ENCODE measurements around the gene GOLGA1.
"Not testable (repeated sequence)": the region's sequence is repeated elsewhere in the genome, so short reads cannot be mapped to it uniquely, and the experiment has no call there.

GOLGA1 gene

DNA sequence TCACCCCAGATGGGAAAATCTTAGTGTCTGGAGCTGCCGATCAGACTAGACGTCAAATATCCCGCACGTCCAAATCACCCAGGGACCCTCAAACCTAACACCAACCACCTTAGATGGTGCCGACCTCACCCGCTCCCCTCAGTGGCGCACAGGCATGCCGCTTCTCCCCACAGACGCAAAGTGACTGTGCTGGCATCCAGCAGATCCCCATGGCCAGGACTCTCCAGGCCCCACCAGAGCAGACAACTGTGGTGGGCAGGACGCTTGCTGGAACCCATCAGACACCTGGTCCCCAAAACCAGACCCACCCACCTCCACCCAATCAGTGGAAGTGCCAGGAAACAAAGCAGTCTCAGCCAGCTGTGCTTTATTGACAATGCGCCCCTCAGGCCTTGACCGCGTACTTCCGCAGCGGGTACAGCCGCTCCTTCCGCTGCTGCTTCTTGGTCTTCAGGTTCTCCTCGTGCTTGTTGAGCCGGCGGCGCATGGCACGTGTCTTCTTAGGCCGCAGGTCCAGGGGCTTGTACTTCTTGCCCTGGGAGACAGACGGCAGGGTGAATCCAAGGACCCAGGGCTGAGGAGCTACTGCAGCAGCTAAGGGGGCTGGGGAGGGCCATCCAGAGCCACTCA is 83.2 kb downstream of the GOLGA1 start:
- no peak for DNase-seq

DNA sequence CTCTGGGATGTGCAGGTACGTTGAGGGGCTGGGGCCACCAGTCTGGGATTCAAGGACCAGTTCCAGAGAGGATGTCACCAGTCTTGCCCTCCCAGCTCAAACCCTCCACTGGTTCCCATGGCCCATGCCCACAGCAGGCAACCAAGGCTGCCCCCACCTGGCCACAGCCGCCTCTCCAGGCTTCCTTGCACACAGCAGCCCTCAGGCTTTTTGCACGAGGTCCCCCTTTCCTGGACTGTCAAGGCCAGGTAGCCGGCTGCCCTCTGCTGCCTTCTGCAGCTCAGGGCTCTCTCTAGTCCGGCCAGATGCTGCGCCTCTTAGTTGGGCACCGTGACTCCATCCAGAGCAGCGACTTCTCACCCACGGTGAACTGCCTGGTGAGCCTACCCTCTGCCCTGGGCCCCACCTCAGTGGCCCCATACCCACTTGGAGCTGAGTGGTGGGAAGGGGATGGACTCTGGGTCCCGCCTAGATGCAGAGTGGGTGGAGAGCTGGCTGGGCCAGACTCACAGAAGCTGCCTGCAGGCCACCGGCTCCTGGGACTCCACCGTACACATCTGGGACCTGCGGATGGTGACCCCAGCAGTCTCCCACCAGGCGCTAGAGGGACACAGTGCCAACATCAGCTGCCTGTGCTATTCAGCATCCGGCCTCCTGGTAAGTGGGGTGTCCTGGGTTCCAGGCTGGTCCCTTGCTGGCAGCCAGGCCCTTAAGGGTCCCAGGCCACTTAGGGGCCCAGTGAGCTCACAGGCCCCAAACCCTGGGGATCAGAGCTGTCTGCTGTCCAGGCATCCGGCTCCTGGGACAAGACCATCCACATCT is 84.7 kb downstream of the GOLGA1 start:
- DNase-seq: peak; percentile 26

DNA sequence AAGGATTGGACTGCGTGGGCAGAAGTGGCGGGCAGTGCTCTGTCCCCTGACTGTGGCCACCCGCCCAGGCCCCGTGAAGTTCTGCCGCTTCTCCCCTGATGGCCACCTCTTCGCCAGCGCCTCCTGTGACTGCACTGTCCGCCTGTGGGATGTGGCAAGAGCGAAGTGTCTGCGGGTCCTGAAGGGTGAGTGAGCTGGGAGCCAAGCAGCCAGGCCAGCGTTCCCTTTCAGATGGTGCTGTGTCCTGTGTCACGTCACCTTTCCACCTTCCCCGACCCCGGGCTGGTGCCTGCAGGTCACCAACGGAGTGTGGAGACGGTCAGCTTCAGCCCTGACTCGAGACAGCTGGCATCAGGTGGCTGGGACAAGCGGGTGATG is 85.3 kb downstream of the GOLGA1 start:
- DNase-seq: no peak

DNA sequence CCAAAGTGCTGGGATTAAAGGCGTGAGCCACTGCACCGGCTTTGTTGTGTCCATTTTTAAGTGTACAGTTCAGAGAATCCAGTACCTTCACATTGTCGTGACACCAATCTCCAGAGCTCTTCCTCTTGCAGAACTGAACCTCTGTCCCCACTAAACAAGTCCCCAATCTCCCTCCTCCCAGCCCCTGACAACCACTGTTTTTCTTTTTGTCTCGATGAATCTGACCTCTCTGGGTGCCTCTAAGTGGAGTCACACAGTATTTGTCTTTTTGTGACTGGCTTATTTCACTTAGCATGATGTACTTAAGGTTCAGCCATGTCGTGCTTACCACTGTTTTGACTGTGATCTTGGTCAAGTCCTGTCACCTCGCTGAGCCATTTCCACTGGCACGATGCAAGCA is 86.1 kb downstream of the GOLGA1 start:
- no peak for DNase-seq

DNA sequence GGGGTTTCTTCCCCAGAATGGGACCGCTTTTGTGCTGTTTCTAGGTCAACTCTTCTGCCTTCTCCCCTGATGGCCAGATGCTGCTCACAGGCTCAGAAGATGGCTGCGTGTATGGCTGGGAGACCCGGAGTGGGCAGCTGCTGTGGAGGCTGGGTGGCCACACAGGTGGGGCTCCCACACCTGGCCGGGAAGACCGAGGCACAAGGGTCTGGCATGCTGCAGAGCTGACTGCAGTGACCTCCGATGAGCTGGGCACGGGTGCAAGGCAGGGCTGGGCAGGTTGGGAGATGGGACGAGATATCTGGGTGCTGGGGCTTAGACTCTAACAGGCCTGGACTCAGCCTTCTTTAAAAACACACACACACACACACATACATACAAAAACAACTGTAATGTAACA is 86.7 kb downstream of the GOLGA1 start:
- no peak for DNase-seq

DNA sequence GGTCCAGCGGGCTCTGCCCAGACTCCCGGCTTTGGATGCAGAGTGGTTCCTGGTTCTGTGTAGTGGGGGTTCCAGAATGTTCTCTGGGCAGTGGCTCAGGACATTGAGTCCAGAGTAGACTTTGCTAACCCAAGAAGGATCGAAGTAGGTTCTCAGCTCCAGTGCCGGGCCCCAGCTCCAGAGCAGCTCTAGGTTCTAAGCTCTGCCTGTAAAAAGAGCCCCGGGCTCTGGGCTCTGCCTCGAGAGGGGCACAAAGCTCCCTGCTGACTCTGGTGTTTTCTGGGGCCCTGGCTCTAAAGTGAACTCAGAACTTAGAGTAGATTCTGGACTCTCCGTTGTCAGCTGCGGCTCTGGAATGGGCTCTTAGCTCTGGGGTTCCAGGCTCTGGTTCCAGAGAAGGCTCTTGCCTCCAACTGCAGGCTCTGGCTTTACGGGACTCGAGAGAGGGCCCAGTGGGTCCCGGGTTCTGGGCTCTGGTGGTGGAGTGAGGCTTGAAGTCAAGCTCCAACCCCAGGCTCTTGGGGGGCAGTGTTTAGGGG is 87.2 kb downstream of the GOLGA1 start:
- DNase-seq: no peak

DNA sequence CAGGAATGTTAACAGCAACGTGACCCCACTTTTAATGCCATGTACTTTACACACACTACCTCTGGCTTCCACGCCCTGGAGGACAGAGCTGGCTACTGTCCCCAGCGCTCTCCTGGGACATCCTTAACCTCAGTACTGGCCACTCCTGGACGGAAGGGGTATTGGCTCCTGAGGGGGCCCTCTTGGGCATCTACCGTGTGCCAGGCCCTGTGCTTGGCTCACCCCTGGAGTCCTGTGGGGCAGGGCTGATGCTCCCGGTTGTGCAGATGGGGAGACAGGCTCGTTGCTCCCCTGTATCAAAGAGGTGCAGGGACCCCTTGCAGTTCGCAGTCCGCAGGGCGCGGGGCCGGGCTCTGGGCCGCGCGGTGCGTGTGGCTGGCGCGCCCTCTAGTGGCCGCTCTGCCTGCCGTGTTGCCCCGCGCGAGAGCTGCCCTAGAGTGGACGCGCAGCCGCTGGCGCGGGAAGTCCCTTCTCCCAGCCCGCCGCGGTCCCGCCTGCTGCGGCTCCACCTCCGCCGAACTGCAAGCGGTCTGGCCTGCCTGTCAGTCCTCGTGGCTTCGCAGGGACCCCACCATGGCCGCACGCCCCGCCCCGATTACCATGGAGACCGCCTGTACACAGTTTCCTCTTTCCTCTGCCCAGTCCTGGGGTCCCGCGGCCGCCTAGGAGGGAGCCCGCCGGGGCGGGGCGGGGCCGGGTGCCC is 87.9 kb downstream of the GOLGA1 start, which contains the start of gene WDR38:
Gene WDR38 (plus strand): TSS at position 632 of the 703 bp plus-strand sequence. CDS start 72 bp downstream, outside the sequence.
- peak; percentile 78 for DNase-seq

DNA sequence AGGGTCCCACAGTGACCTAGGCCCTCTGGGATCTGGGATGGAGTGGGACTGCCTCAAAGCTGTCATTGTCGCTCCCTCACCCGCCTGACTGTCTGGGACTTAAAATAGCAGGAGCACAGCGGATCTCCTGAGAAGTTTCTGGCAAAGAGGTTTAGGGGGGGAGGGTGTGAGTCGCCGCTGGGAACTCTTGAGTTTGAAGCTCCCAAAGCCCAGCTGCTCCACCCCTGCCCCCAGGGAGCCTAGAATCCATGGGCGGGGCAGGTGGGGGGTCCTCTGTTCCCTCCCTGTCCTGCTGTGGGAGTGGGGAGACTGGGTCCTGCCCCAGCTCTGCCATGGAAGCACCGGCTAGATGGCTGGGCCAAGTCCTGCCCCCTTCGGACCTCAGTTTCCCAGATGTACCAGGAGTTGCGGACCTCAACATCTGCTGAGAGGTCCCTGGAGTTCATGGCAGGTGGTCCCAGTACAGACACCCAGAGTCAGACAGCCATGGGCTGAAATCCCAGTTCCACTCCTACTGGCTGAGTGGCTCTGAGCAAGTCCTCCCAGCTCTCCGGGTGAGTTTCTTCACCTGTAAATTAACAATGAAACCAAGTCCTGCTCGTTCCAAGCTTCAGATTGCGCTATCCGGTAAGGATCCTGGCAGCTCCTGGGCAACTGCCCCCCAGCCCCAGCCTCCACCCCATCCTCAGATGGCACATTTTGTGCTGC is 88.6 kb downstream of the GOLGA1 start:
- peak; percentile 23 for DNase-seq

DNA sequence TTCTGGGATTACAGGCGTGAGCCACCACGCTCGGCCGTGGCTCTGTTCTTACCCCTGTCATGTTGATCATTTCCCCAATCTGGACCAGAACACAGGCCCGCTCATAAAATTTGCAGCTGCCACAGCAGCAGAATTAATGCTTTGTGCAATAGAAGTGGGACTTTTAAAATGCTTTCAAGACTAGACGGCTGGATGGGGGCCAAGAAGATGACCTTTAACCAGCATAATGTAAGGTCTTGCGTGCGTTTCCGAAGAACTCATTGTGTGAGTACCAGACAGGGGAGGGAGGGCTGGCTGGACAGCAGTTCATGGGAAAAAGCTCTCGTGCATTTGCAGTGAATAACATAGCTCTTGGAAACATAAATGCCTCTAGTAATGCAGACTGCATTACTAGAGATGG is 91.1 kb downstream of the GOLGA1 start:
- DNase-seq: peak; percentile 38

DNA sequence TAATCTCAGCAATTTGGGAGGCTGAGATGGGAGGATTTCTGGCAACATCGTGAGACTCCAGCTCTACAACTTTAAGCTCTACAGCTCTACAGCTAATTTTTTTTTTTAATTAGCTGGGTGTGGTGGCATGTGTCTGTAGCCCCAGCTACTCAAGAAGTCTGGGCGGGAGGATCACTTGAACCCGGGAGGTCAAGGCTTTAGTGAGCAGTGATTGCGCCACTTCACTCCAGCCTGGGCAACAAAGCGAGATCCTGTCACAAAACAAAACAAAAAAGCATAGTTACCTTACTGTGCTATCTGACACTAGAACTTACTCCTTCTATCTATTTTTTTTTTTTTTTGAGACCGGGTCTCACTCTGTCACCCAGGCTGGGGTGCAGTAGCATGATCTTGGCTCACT is 93.9 kb downstream of the GOLGA1 start:
- no peak for DNase-seq

DNA sequence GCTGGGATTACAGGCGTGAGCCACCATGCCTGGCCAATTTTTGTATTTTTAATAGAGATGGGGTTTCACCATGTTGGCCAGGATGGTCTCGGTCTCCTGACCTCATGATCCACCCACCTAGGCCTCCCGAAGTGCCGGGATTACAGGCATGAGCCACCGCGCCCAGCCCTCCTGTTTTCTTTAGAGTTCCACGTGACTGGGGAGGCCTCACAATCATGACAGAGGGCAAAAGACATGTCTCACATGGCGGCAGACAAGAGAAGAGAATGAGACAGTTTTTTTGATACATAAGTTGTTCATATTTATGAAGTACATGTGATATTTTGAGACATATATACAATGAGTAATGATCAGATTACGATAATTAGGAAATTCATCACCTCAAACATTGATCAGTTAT is 94.4 kb downstream of the GOLGA1 start:
- DNase-seq: not testable (repeated sequence)

DNA sequence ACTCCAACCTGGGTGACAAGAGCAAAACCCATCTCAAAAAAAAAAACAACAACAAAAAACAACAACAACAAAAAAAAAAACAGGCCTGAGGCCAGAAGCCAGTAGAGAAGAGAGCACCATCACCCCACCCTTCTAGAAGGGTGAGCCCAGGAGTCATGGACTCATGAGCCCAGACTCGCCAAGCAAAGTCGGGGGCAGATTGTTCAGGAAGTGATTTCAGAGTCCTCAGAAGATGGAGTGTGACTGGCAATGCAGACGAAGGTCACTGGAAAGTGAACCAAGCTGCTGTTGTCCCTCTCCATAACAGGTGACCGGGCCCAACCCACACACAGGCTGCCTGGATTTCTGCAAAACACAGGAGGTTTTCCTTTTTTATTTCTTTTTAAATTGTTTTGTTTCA is 96.6 kb downstream of the GOLGA1 start:
- DNase-seq: no peak

DNA sequence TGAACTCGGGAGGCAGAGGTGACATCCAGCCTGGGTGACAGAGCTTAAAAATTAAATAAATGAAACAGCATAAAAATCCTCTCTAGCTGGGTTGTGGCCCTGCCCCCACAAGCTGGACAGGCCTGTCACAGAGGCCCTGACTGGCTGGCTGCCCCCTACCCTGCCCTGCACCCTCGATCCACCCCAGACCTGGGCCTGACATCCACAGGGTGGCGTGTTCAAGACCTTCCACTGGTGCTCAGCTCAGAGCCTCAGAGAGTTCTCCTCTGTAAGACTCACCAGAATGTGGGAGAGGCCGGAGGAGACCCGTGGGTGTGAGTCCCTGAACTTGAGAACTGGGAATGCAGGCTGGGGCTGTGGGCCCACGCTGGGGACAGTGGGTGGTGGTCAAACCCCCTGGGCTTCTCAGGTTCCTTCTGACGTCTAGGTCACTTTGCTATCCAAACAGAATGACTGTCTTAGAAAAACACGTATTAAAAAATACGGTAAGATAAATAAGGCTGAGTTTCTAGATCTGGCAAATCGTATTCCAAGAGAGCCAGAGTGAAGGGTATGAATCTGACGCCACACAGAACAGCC is 97.3 kb downstream of the GOLGA1 start:
- peak; percentile 35 for DNase-seq

DNA sequence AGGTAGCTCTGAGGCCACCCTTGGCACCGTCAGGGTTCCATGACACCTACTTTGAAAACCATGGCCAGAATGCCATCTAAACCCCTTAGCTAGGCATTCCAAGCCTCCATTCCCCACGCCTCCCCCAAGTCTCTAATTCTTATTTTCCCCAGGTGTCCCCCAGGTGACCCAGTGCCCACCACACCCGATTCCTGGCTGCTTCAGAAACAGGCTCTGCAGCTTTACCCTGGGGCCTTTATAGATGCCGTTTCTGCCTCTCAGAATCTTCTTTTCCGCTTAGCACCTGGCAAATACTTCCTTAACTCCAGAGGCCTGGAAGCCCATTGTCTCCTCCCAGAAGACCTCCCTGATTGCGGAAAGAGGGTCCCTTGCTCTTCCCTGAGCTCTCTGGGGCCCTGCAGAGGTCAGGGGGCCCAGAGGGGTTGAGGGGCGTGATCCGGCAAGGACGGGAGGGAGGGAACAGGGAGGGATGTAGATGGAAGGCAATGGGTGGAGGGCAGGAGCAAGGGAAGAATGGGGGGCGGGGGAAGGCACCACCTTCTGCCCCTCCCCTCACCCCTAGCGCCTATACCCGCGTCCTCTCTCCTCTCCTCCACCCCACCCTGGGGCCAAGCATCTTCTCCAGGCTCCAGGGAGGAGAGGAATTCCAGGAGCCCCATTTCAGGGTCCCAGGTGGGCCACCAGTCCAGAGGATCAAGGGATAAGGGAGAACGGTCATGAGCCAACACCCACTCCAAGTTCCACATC is 99.6 kb downstream of the GOLGA1 start:
- DNase-seq: no peak

DNA sequence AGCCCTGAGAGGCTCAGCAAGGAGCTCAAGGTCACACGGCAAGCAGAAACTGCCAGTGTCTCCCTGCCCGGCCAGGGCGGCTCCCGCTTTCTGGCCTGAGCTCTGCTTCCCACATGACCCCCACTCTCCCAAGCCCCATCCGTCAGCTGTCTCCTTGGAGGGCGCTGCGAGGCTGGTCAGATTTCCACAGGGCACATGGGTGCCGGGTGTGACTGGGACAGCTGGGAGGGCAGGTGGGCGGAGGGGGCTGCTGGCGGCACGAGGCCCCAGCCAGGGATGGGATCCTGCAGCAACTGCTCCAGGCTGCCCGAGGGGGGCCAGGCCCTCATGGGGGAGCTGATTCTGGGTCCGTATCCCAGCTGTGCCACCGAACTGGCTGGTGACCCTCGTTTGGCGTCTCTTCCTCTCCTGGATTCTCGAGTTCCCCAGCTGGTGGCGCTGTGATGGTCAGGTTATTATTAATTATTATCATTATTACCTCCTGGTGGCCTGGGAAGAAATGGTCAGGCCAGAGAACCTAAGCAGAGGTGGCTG is 100.5 kb downstream of the GOLGA1 start:
- no peak for DNase-seq

DNA sequence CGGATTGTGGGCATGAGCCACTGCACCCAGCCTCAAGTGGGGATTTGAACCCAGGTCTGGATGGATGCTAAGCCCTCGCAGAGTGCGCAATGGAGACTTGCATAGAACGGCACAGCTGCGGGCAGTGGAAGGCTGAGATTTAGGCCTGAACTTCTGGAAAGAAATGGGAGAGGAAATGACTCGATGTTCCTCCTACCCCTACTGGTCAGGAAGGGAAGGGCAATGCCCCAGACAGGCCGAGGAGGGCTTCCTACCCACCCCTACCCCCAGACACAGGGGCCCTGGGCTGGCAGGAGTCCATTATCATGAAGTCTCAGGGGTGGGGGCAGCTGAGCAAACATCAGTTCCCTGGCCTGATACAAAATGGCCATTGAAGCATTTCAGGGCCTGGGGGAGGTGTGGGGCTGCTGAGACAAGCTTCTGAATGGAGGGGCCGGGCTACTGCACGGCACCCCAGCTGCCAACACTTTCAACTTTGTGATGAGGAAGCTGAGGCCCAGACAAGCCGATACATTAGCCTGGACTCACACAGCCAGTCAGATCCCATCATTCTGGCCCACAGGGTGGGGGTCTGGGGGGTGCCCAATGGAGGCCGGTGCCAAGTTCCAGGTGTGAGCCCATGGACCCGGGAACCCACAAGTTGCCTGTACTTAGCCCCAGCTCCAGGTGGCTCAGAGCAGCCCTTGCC is 101.1 kb downstream of the GOLGA1 start:
- DNase-seq: peak; percentile 26

DNA sequence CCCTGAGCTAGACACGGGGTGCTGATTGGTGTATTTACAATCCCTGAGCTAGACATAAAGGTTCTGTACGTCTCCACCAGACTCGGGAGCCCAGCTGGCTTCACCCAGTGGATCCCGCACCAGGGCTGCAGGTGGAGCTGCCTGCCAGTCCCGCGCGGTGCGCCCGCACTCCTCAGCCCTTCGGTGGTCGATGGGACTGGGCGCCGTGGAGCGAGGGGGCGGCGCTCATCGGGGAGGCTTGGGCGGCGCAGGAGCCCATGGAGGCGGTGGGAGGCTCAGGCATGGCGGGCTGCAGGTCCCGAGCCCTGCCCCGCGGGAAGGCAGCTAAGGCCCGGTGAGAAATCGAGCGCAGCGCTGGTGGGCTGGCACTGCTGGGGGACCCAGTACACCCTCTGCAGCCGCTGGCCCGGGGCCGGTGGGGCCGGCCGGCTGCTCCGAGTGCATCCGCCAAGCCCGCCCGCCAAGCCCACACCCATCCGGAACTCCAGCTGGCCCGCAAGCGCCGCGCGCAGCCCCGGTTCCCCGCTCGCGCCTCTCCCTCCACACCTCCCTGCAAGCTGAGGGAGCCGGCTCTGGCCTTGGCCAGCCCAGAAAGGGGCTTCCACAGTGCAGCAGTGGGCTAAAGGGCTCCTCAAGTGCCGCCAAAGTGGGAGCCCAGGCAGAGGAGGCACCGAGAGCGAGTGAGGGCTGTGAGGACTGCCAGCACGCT is 102.2 kb downstream of the GOLGA1 start:
- not testable (repeated sequence) for DNase-seq

DNA sequence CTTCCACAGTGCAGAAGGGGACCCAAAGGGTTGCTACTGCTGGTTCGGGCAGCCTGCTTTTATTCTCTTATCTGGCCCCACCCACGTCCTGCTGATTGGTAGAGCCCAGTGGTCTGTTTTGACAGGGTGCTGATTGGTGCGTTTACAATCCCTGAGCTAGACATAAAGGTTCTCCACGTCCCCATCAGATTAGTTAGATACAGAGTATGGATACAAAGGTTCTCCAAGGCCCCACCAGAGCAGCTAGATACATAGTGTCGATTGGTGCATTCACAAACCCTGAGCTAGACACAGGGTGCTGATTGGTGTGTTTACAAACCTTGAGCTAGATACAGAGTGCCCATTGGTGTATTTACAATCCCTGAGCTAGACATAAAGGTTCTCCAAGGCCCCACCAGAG is 102.8 kb downstream of the GOLGA1 start:
- not testable (repeated sequence) for DNase-seq

DNA sequence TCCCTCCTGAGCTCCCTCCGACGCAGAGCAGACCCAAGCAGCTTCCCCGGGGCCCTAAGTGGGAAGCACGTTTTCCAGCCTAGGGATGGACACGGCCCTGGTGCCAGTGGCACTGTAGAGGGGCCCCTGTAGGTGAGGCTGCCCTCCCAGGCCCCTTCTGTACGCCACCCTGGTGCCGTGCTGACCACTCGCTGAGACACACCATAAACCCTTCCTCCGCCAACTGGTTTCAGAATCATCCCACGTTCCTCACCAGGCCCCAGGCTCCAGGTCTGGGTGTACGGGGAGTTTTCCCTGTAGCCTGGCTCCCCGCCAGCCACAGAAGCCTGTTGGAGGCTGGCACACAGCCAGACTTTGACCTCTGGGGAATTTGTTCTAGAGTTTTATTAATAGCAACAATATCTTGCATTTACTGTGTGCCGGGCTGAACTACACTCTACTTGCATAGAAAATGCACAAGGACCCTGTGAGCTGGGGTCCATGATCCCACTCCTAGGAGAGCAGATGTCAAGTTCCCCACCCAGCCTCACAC is 105.8 kb downstream of the GOLGA1 start:
- DNase-seq: peak; percentile 76

DNA sequence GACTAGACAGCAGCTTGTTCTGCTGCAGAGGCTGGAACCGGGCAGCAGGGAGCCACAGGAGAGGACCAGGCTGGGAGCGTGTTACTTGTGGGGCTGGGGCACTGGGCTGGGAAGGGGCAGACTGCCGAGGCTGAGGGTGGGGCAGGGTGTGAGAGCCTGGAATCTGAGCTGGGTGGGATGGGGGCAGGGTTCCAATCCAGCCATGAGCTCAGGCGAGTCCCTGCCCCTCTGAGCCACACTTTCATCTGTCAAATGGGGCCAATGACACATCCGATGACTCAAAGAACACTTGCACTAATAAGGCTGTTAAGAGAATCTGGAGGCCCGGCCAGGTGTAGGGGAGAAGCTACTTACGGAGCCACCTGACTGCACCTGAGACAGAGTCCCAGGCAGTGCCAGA is 106.3 kb downstream of the GOLGA1 start:
- peak; percentile 75 for DNase-seq

Measured in fibroblast of skin of back (primary cell).